Bronchial epithelial cell (primary cell): ENCODE data around the gene CNTN3. TPM values are rescaled to one million over a fixed set of nuclear protein-coding genes. Genes with fewer than 3 reads are reported as not detected.

ENCODE experiments used
- DNase-seq: peaks from one replicate; pipeline ENCODE4 v3.0.0-alpha.2; 2010; ENCODE audit warnings: low read depth
- FAIRE-seq: peaks from 2 replicates; lab custom pipeline; 2011; peaks lifted over from hg19 to GRCh38; lab: Jason Lieb, UNC
- H3K27me3 ChIP-seq: 2 replicates; pipeline ENCODE4 v1.5.1; 2011; ENCODE audit warnings: low read length; ENCODE audit not compliant: control insufficient read depth, insufficient read depth
- H3K36me3 ChIP-seq: 2 replicates; pipeline ENCODE4 v1.5.1; 2011; ENCODE audit warnings: low read length; ENCODE audit not compliant: control insufficient read depth, insufficient read depth
- H3K4me3 ChIP-seq: 2 replicates; pipeline ENCODE4 v1.5.1; 2011; ENCODE audit warnings: mild to moderate bottlenecking, low read depth, low read length, control low read depth
- CTCF ChIP-seq: IDR thresholded peaks from 2 replicates; pipeline ENCODE4 v1.5.1; 2011; ENCODE audit warnings: mild to moderate bottlenecking, moderate library complexity, low read length, control low read depth, inconsistent platforms; ENCODE audit not compliant: insufficient read depth, severe bottlenecking
- total RNA-seq: library from RNA; depleted of rRNA; stranded (reverse); fragments of >200 nt; gene quantifications from 2 replicates; pipeline ENCODE4 v1.2.1, GENCODE V29; 2014

The CNTN3 gene
- total RNA-seq, 1 donor from 2014 or later = 1.1 TPM

GRCh38 chr3:74623261-74623836 is 8.9 kb upstream of the CNTN3 start:
- Histone ChIP-seq H3K27me3 (no peaks in the 10 kb centered on the region), H3K4me3 (no peak overlapping the region), H3K36me3 (no peaks in the 10 kb centered on the region)
- FAIRE-seq (no peak), DNase-seq (peak; percentile 59)
- TF ChIP-seq CTCF = no peak

DNA sequence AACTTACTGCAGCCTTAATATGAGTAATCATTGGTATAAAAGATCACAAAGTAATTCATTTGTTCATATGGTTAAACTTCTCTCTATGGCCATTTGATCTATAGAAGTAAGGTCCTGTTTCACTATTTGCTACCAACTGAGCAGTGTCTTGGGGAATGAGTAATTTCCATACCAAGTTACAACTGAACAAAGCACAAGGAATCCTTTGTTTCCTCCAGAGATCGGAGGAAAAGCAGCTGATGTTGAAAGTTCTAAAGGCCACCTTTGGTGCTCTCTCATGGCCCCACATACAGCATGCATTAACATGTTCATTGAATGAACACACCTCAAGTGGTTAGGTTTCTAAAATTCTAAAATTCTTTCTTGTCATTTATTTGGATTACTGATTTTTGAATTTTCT is 7.1 kb upstream of the CNTN3 start:
- Histone ChIP-seq H3K4me3 (no peak overlapping the region), H3K27me3 (no peaks in the 10 kb centered on the region), H3K36me3 (no peaks in the 10 kb centered on the region)
- TF ChIP-seq CTCF = no peak
- FAIRE-seq = no peak
- DNase-seq = peak; percentile 67

DNA sequence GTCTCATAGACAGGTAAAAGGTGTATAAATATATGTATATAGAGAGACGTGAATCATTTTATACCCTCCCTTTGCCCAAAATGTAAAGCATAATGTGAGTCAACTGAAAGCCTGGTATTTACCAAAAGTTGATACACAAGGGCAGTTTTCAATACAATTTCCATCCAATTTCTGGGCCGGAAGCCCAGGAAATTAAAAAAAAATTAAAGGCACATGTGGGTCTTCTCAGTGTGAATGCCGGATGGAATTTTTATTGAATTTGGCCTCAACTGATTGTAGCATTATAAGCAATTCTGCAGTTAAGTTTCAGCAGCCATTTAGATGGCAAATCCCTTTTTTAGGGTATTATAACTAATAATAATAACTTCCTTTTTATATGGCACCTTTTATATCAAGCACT is 3.3 kb upstream of the CNTN3 start:
- DNase-seq (no peak), FAIRE-seq (no peak)
- H3K27me3 ChIP-seq = peaks cover 6% of the 10 kb centered on the region
- H3K36me3 ChIP-seq = no peaks in the 10 kb centered on the region
- no peak overlapping the region for H3K4me3 ChIP-seq
- no peak for TF ChIP-seq CTCF

DNA sequence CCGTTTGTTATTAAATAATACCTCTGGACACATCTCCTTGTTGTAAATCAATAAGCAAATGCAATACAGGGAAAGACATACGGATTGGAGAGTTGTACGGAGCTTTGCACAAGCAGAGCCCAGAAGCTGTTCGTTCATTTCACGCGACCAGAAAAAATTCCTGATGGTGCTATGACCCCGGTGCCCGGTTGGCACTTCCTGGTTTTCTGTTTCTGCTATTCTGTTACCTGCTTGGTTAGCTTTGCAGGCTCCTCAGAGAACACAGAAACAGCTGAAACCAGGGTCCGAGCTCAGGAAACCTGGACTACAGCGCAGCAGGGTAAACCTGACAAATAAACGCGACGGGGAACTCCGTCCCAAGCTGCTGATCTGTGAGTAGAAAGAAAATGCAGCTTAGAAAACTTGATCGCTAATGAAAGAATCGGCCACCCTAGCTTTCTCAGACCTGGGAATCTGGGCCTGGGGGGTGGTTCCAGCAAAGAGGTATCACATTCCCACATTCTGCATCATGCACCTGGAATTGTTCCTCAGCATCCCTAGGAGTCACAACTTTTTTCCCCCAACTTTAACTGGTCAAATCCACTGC is 845 bp downstream of the CNTN3 start:
- H3K27me3 ChIP-seq = peaks cover 6% of the 10 kb centered on the region
- H3K36me3 ChIP-seq = no peaks in the 10 kb centered on the region
- no peak for TF ChIP-seq CTCF
- FAIRE-seq = no peak
- H3K4me3 ChIP-seq = peak overlapping the region; percentile 12
- no peak for DNase-seq

DNA sequence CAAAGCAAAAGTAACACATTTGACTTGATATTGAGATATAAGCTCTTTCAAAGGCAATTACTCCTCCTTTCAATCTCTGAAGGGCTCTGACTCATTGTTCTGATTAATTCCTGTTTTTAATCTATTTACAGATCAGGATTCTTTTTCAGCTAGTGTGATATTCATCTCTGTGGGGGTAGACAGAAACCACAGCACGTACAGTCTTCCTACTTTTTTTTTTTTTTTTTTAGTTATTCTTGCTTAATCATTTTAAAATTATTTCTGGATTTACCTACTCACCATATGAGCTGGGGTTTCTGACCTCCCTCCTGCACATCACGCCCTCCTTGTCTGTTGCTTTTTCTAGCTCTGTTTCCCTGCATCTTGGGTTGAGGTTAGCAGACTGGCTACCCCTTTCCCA is 1.4 kb downstream of the CNTN3 start:
- no peak for TF ChIP-seq CTCF
- Histone ChIP-seq H3K36me3 (no peaks in the 10 kb centered on the region), H3K27me3 (peaks cover 6% of the 10 kb centered on the region), H3K4me3 (no peak overlapping the region)
- peak; percentile 76 for DNase-seq
- no peak for FAIRE-seq

GRCh38 chr3:74611206-74611605 is 3.3 kb downstream of the CNTN3 start:
- DNase-seq (no peak), FAIRE-seq (no peak)
- no peaks in the 10 kb centered on the region for H3K36me3 ChIP-seq
- no peak overlapping the region for H3K4me3 ChIP-seq
- H3K27me3 ChIP-seq = peaks cover 6% of the 10 kb centered on the region
- no peak for TF ChIP-seq CTCF
